AML-193 (cell line): ENCODE measurements around the gene FRS2.

Experiments used
- DNase-seq, 2 experiments: peaks; one replicate each; lab custom pipeline; 2025; lab: John Stamatoyannopoulos, UW

The FRS2 gene

GRCh38 chr12:69527506-69528272, 57.5 kb downstream of the FRS2 start:
- no peak for DNase-seq

- DNase-seq: no peak
Observed at GRCh38 chr12:69529021-69529420, 58.8 kb downstream of the FRS2 start.

GRCh38 chr12:69533844-69534243, 63.7 kb downstream of the FRS2 start:
- no peak for DNase-seq

- DNase-seq: no peak
Observed at GRCh38 chr12:69534389-69534822, 64.2 kb downstream of the FRS2 start.

GRCh38 chr12:69540987-69541386, 70.8 kb downstream of the FRS2 start:
- no peak for DNase-seq

- no peak for DNase-seq
Observed at GRCh38 chr12:69544087-69544486, 73.9 kb downstream of the FRS2 start.

GRCh38 chr12:69545081-69545480, 74.9 kb downstream of the FRS2 start:
- no peak for DNase-seq

GRCh38 chr12:69546693-69547438, 76.7 kb downstream of the FRS2 start:
- DNase-seq: no peak

- no peak for DNase-seq
Observed at GRCh38 chr12:69548687-69549086, 78.5 kb downstream of the FRS2 start.

- no peak for DNase-seq
Observed at GRCh38 chr12:69550569-69551350, 80.6 kb downstream of the FRS2 start.

GRCh38 chr12:69553628-69554248, 83.5 kb downstream of the FRS2 start:
- no peak for DNase-seq

GRCh38 chr12:69555461-69555860, 85.3 kb downstream of the FRS2 start:
- DNase-seq: no peak

GRCh38 chr12:69556383-69556782, 86.2 kb downstream of the FRS2 start:
- no peak for DNase-seq

GRCh38 chr12:69563166-69563762, 93.1 kb downstream of the FRS2 start:
- DNase-seq: no peak

- DNase-seq: no peak
Observed at GRCh38 chr12:69566603-69567002, 96.4 kb downstream of the FRS2 start.

GRCh38 chr12:69569236-69569635, 99.0 kb downstream of the FRS2 start:
- DNase-seq: no peak

- no peak for DNase-seq
Observed at GRCh38 chr12:69570000-69570516, 99.9 kb downstream of the FRS2 start.

- peak; percentile 46 to 53 for DNase-seq
Observed at GRCh38 chr12:69570545-69571399, 100.6 kb downstream of the FRS2 start.

- no peak for DNase-seq
Observed at GRCh38 chr12:69575346-69575745, 105.2 kb downstream of the FRS2 start.

GRCh38 chr12:69578283-69578682, 108.1 kb downstream of the FRS2 start:
- peak; percentile 9 to 15 for DNase-seq

- no peak for DNase-seq
Observed at GRCh38 chr12:69579029-69579428, 108.8 kb downstream of the FRS2 start.
